Measurements from ENCODE around the gene PPP1R11.

DNA sequence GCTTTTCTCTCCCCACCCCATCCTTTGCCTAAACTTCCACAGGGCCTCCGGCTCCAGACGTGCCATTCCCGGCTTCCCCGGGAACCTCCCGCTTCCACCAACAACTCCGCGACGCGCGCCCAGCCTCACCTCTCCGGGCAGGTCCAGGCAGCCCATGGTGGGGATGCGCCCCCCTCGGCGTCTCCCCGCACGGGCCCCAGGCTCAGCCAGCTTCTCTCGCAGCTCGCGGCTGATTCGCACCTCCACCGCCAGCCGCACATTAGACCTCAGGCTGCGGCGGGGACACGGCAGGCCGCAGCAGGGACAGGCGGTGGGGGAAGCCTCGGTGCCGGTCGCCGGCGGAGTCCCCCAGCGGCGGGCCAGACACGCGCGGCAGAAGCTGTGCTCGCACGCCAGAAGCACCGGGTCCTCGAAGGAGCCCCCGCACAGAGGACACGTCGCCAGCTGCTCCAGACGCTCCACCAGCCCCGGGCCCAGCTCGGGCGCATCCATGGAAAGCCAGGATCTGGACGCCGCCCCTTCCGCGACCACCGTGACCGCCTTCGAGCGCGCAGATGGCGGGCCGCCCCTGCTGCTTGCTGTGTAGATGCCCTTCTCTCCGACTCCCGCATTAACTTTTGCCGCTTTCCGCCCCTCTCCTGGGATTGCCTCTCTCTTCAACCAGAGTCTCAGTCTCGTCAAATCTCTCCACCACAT, 8.2 kb downstream of the PPP1R11 start, which contains the start of gene RNF39:
- TF ChIP-seq ZNF274 (IDR thresholded peaks at IDR 0.05; ENCODE audit: low read depth, low read length), result no peak
- no peak for TF ChIP-seq YY1 (IDR thresholded peaks at IDR 0.05; ENCODE audit: insufficient read depth, insufficient read length)
- TF ChIP-seq SUZ12 (IDR thresholded peaks at IDR 0.05; ENCODE audit: extremely low read depth, insufficient read depth, insufficient read length), result no peak
